Hematopoietic multipotent progenitor cell treated with erythropoietin and hydrocortisone succinate and interleukin-3 and kit ligand, for 4 days (in vitro differentiated cells): ENCODE data around the gene UBE2Q1.
"Not testable (repeated sequence)": the region's sequence is repeated elsewhere in the genome, so short reads cannot be mapped to it uniquely, and the experiment has no call there.

Experiments
- DNase-seq: peaks from one replicate; pipeline ENCODE4 v3.0.0-alpha.2; 2015

Gene UBE2Q1

GRCh38 chr1:154549202-154549770 is 9.2 kb downstream of the UBE2Q1 start:
- no peak for DNase-seq

- peak; percentile 57 for DNase-seq
These were observed 10.4 kb downstream of the UBE2Q1 start for GRCh38 chr1:154548028-154548427.

- no peak for DNase-seq
These were observed 11.2 kb downstream of the UBE2Q1 start for GRCh38 chr1:154547105-154547732.

- peak; percentile 85 for DNase-seq
These were observed 12.0 kb downstream of the UBE2Q1 start for GRCh38 chr1:154546264-154547063.

- DNase-seq: no peak
These were observed 17.2 kb downstream of the UBE2Q1 start for GRCh38 chr1:154541231-154541630.

GRCh38 chr1:154539486-154540483 is 18.7 kb downstream of the UBE2Q1 start:
- no peak for DNase-seq

- no peak for DNase-seq
These were observed 21.9 kb downstream of the UBE2Q1 start for GRCh38 chr1:154536570-154536969.

GRCh38 chr1:154533952-154534844 is 24.3 kb downstream of the UBE2Q1 start:
- DNase-seq: no peak

GRCh38 chr1:154531950-154532349 is 26.5 kb downstream of the UBE2Q1 start:
- DNase-seq: not testable (repeated sequence)

- DNase-seq: no peak
These were observed 29.2 kb downstream of the UBE2Q1 start for GRCh38 chr1:154529308-154529707.

GRCh38 chr1:154527192-154527591 is 31.3 kb downstream of the UBE2Q1 start:
- no peak for DNase-seq

- no peak for DNase-seq
These were observed 33.6 kb downstream of the UBE2Q1 start for GRCh38 chr1:154524881-154525280.

- no peak for DNase-seq
These were observed 36.8 kb downstream of the UBE2Q1 start for GRCh38 chr1:154521695-154522094.

GRCh38 chr1:154520333-154520732 is 38.1 kb downstream of the UBE2Q1 start:
- DNase-seq: peak; percentile 49

- DNase-seq: peak; percentile 40
These were observed 38.9 kb downstream of the UBE2Q1 start for GRCh38 chr1:154519591-154519991.

GRCh38 chr1:154517661-154518060 is 40.8 kb downstream of the UBE2Q1 start:
- DNase-seq: no peak

GRCh38 chr1:154514066-154514553 is 44.4 kb downstream of the UBE2Q1 start:
- DNase-seq: no peak

GRCh38 chr1:154512760-154513159 is 45.7 kb downstream of the UBE2Q1 start:
- no peak for DNase-seq

- DNase-seq: no peak
These were observed 54.6 kb downstream of the UBE2Q1 start for GRCh38 chr1:154503898-154504297.

- DNase-seq: peak; percentile 30
These were observed 55.7 kb downstream of the UBE2Q1 start for GRCh38 chr1:154502744-154503115.

- peak; percentile 33 for DNase-seq
These were observed 56.3 kb downstream of the UBE2Q1 start, which contains the start of the genes SHE and TDRD10 for GRCh38 chr1:154502066-154502743. Gene SHE (minus strand): TSS chr1:154502412. CDS start chr1:154502026, 386 bp downstream. Gene TDRD10 (plus strand): TSS chr1:154502219. CDS start chr1:154506904, 4,685 bp downstream.
